OCI-LY1 (cell line): Measurements from ENCODE around the gene DPP6.

ENCODE experiments used
- H2AFZ ChIP-seq: fragments of 200-600 bp; sonication (generic), shearing (Covaris generic); 2 replicates; pipeline ENCODE4 v1.6.0; 2014; ENCODE audit warnings: antibody characterized with exemption, mild to moderate bottlenecking, low read length
- H3F3A ChIP-seq: fragments of 200-600 bp; sonication (generic), shearing (Covaris generic); 2 replicates; pipeline ENCODE4 v1.6.0; 2014; ENCODE audit warnings: mild to moderate bottlenecking, antibody characterized with exemption, low read length, moderate library complexity; ENCODE audit not compliant: insufficient read depth
- H3K27ac ChIP-seq: fragments of 200-600 bp; sonication (generic); 2 replicates; pipeline ENCODE4 v1.5.1; 2014; ENCODE audit warnings: low read length, mixed run types, mild to moderate bottlenecking, low read depth; ENCODE audit not compliant: poor library complexity, severe bottlenecking
- H3K27me3 ChIP-seq: fragments of 200-600 bp; sonication (generic); 2 replicates; pipeline ENCODE4 v1.6.0; 2014; ENCODE audit warnings: antibody characterized with exemption, mild to moderate bottlenecking, low read length, moderate library complexity; ENCODE audit not compliant: insufficient read depth
- H3K36me3 ChIP-seq: fragments of 200-600 bp; sonication (generic); 2 replicates; pipeline ENCODE4 v1.6.1; 2014; ENCODE audit warnings: mild to moderate bottlenecking, antibody characterized with exemption, low read length, moderate library complexity, mixed read lengths; ENCODE audit not compliant: insufficient read depth
- H3K4me1 ChIP-seq: fragments of 200-600 bp; sonication (generic); 2 replicates; pipeline ENCODE4 v1.5.1; 2014; ENCODE audit warnings: mild to moderate bottlenecking, low read length, moderate library complexity; ENCODE audit not compliant: insufficient read depth, severe bottlenecking
- H3K4me2 ChIP-seq: fragments of 200-600 bp; sonication (generic), shearing (Covaris generic); 2 replicates; pipeline ENCODE4 v1.6.1; 2014; ENCODE audit warnings: low read length
- H3K4me3 ChIP-seq: fragments of 200-600 bp; sonication (generic); 2 replicates; pipeline ENCODE4 v1.5.1; 2014; ENCODE audit warnings: low read length, low read depth, mild to moderate bottlenecking, mixed read lengths; ENCODE audit not compliant: poor library complexity, severe bottlenecking
- H3K79me2 ChIP-seq: fragments of 200-600 bp; shearing (Covaris generic); 2 replicates; pipeline ENCODE4 v1.6.1; 2016; ENCODE audit warnings: mixed run types, low read length, mixed read lengths; ENCODE audit not compliant: insufficient read depth
- H3K9ac ChIP-seq: fragments of 200-600 bp; sonication (generic), shearing (Covaris generic); 2 replicates; pipeline ENCODE4 v1.6.1; 2014; ENCODE audit warnings: mild to moderate bottlenecking, low read length, mixed read lengths
- H3K9me2 ChIP-seq: fragments of 200-600 bp; sonication (generic), shearing (Covaris generic); 2 replicates; pipeline ENCODE4 v1.6.1; 2014; ENCODE audit warnings: low read depth, mild to moderate bottlenecking, low read length, mixed read lengths
- H3K9me3 ChIP-seq: fragments of 200-600 bp; shearing (Covaris generic); 2 replicates; pipeline ENCODE4 v1.6.1; 2014; ENCODE audit warnings: low read length, mixed read lengths
- H4K20me1 ChIP-seq: fragments of 200-600 bp; sonication (generic), shearing (Covaris generic); 2 replicates; pipeline ENCODE4 v1.6.0; 2016; ENCODE audit warnings: mild to moderate bottlenecking, low read length; ENCODE audit not compliant: insufficient read depth
- CTCF ChIP-seq: fragments of 200-600 bp; sonication (generic), shearing (Covaris generic); IDR thresholded peaks from 2 replicates; pipeline ENCODE4 v1.5.1; 2017; ENCODE audit warnings: mild to moderate bottlenecking, antibody characterized with exemption, low read length, moderate library complexity, mixed read lengths
- EZH2 ChIP-seq: fragments of 200-600 bp; sonication (generic), shearing (Covaris generic); IDR thresholded peaks from 2 replicates; pipeline ENCODE4 v1.8.0; 2017; ENCODE audit warnings: borderline replicate concordance, mixed run types, mild to moderate bottlenecking, antibody characterized with exemption, low read length, moderate library complexity, mixed read lengths

Gene DPP6

DNA sequence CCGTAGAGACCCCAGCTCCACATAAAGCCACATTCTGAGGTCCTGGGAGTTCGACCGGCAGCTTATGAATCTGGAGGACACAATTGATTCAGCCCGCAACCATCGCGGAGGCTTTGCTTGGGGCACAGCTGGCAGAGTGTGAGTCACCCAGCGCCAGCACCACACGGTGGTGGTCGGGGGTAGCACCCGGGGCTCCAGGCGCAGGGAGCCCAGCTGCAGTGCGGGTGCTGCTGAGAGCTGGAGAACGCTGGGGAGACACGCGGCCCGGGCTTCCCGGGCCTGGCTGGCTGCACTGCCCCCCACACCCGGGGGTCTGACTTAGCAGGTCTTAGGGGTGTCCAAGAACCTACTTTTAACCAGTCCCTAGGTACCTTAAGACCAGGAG lies 862.8 kb downstream of the DPP6 start:
- H3K4me2 ChIP-seq = no peak overlapping the region
- TF ChIP-seq CTCF (no peak), EZH2 (no peak)
- H2AFZ ChIP-seq = no peak overlapping the region
- H3K9me2 ChIP-seq = no peaks in the 10 kb centered on the region
- no peaks in the 10 kb centered on the region for H4K20me1 ChIP-seq
- no peak overlapping the region for H3K27ac ChIP-seq
- no peaks in the 10 kb centered on the region for H3F3A ChIP-seq
- no peak overlapping the region for H3K4me3 ChIP-seq
- H3K9ac ChIP-seq = no peak overlapping the region
- no peaks in the 10 kb centered on the region for H3K36me3 ChIP-seq
- H3K4me1 ChIP-seq = peaks cover 3% of the 10 kb centered on the region
- peaks cover 5% of the 10 kb centered on the region; the same call in 1 of the 2 replicates for H3K9me3 ChIP-seq
- no peaks in the 10 kb centered on the region for H3K79me2 ChIP-seq
- peaks cover 14% of the 10 kb centered on the region; the same call in 1 of the 2 replicates for H3K27me3 ChIP-seq

DNA sequence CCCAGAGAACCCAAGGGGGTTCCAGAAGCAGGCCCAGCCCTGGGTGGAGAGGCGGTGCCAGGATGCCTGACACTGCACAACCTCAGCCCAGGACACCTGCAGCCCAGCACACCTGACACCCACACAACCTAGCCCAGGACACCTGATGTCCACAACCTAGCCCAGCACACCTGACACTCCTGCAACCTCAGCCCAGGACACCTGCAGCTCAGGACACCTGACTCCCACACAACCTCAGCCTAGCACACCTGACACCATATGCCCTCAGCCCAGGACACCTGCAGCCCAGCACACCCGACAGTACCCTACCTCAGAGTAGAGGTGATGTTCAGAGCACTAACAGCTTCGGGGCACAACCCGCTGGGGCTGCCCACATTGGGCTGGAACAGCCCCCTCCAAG lies 863.4 kb downstream of the DPP6 start:
- Histone ChIP-seq H3K9me2 (no peaks in the 10 kb centered on the region), H3K79me2 (no peaks in the 10 kb centered on the region), H3K27me3 (peaks cover 14% of the 10 kb centered on the region; the same call in 1 of the 2 replicates), H3K27ac (no peak overlapping the region), H3K4me2 (no peak overlapping the region), H3K4me3 (no peak overlapping the region), H3K36me3 (no peaks in the 10 kb centered on the region), H3K9me3 (peaks cover 5% of the 10 kb centered on the region; the same call in 1 of the 2 replicates), H3K9ac (no peak overlapping the region), H2AFZ (no peak overlapping the region), H3K4me1 (peaks cover 3% of the 10 kb centered on the region), H3F3A (no peaks in the 10 kb centered on the region), H4K20me1 (no peaks in the 10 kb centered on the region)
- no peak for TF ChIP-seq CTCF
- TF ChIP-seq EZH2 = no peak

DNA sequence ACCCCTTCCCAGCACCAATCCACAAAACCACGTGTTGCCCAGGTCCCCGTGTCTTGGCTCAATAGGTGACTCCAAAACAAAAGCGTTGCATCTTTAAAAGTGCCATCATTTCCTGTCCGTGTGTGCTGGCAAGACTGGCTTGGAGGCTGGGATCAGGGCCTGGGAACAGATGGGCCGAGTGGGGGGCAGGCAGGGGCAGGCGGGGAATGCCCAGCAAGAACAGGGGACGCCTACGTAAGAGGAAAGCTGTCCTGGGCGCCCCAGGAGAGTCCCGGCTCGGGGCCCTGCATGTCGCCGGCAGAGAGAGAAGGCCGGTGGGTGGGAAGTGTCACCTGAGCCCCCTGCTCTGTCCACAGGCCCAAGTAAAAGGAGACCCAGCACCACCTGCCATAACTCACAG lies 864.2 kb downstream of the DPP6 start:
- no peak for TF ChIP-seq CTCF
- TF ChIP-seq EZH2 = no peak
- H3F3A ChIP-seq = no peaks in the 10 kb centered on the region
- H3K36me3 ChIP-seq = no peaks in the 10 kb centered on the region
- peaks cover 3% of the 10 kb centered on the region for H3K4me1 ChIP-seq
- no peak overlapping the region for H3K4me2 ChIP-seq
- H3K4me3 ChIP-seq = no peak overlapping the region
- no peak overlapping the region for H2AFZ ChIP-seq
- no peaks in the 10 kb centered on the region for H4K20me1 ChIP-seq
- H3K27ac ChIP-seq = no peak overlapping the region
- H3K79me2 ChIP-seq = no peaks in the 10 kb centered on the region
- peaks cover 16% of the 10 kb centered on the region; the same call in 1 of the 2 replicates for H3K27me3 ChIP-seq
- H3K9ac ChIP-seq = no peak overlapping the region
- H3K9me3 ChIP-seq = peaks cover under 1% of the 10 kb centered on the region; the same call in 1 of the 2 replicates
- no peaks in the 10 kb centered on the region for H3K9me2 ChIP-seq
